Nucleus accumbens (tissue), 56 donors: ENCODE data around the gene APEX1.
"Not testable (repeated sequence)": the region's sequence is repeated elsewhere in the genome, so short reads cannot be mapped to it uniquely, and the experiment has no call there.

Experiments
- DNase-seq, 56 donors: peaks; one replicate each; lab custom pipeline; 2025; lab: John Stamatoyannopoulos, UW

Gene APEX1

DNA sequence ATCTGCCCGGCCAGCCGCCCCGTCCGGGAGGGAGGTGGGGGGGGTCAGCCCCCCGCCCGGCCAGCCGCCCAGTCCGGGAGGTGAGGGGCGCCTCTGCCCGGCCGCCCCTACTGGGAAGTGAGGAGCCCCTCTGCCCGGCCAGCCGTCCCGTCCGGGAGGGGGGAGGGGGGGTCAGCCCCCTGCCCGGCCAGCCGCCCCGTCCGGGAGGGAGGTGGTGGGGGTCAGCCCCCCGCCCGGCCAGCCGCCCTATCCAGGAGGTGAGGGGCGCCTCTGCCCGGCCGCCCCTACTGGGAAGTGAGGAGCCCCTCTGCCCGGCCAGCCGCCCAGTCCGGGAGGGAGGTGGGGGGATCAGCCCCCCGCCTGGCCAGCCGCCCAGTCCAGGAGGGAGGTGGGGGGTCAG is 51.2 kb downstream of the APEX1 start:
- DNase-seq = not testable (repeated sequence)

DNA sequence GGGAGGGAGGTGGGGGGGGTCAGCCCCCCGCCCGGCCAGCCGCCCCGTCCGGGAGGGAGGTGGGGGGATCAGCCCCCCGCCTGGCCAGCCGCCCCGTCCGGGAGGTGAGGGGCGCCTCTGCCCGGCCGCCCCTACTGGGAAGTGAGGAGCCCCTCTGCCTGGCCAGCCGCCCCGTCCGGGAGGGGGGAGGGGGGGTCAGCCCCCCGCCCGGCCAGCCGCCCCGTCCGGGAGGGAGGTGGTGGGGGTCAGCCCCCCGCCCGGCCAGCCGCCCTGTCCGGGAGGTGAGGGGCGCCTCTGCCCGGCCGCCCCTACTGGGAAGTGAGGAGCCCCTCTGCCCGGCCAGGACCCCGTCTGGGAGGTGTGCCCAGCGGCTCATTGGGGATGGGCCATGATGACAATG is 51.7 kb downstream of the APEX1 start:
- DNase-seq = not testable (repeated sequence)
